HAP-1 (cell line): Measurements from ENCODE around the gene CYB5RL.

Source experiments
- DNase-seq, 2 experiments: peaks; one replicate each; pipeline ENCODE4 v3.0.0-alpha.2; 2016 to 2020; ENCODE audit warnings: low spot score in 2 of 2
- H3K27me3 ChIP-seq: fragments of 250-450 bp; sonication (Bioruptor Pico); 2 replicates; pipeline ENCODE4 v1.5.1; 2020; ENCODE audit warnings: low read depth, mild to moderate bottlenecking, moderate library complexity
- H3K36me3 ChIP-seq: fragments of 250-450 bp; sonication (Bioruptor Pico); replicated peaks from 2 replicates; pipeline ENCODE4 v1.5.1; 2020; ENCODE audit warnings: mild to moderate bottlenecking
- H3K4me1 ChIP-seq: fragments of 250-450 bp; sonication (Bioruptor Pico); 2 replicates; pipeline ENCODE4 v1.5.1; 2020; ENCODE audit warnings: mild to moderate bottlenecking
- H3K4me3 ChIP-seq: fragments of 250-450 bp; sonication (Bioruptor Pico); 2 replicates; pipeline ENCODE4 v1.5.1; 2020; ENCODE audit warnings: mild to moderate bottlenecking, moderate library complexity
- H3K9me3 ChIP-seq: fragments of 250-450 bp; sonication (Bioruptor Pico); 2 replicates; pipeline ENCODE4 v1.5.1; 2020; ENCODE audit warnings: mild to moderate bottlenecking, moderate library complexity
- in situ Hi-C: fragments of 300-500 bp; cut with MboI; formaldehyde crosslinking; loops from 3 replicates; pipeline ENCODE4 v1.14.3; 2020; ENCODE audit warnings: low sequenced_read_pairs, inconsistent platforms, mixed read lengths

Gene CYB5RL

DNA sequence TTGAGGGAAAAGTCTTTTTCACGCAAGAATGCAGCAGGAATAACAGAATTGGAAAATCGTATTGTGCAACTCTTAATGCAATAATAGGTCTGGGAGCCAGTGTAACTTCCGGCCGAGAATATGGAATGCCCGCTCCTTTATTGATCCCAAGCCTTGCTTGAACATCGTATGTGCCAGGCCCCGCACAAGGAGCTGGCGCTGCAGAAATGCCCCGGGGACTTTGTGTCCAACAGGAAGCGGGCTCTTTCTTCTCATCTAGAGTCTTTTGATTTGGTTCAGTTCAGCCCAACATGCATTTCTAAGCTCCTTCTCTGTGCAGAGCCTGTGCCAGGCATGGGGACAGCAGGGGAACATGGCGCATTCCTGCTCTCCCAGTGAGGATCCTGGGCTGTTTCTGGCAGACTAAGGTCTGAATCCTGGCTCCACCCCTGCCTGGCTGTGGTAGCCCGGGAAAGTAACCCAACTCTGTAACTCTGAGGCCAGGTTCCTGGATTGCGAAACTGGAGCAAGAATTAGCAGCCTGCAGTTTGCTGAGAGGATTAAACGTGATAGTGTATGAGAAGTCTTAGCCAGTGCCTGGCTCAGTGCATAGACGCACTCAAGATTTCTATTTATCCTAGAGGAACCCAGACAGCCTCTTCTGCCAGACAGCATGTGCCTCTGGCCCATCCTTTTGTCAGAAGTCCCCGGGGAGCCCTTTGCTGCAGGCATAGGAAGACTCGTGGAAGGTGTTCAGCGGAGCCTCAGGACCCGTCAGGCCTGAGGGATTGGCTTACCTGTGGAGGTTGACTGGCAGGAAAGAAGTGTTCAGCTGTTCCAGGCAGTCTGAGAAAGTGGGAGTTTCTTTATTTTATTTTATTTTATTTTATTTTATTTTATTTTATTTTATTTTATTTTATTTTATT, 46.0 kb downstream of the CYB5RL start:
- Histone ChIP-seq H3K4me1 (peaks cover 5% of the 10 kb centered on the region), H3K27me3 (no peaks in the 10 kb centered on the region), H3K36me3 (no peaks in the 10 kb centered on the region), H3K4me3 (no peak overlapping the region), H3K9me3 (no peaks in the 10 kb centered on the region)
- in situ Hi-C loops, result no loop called here
- peak; percentile 13 to 52 for DNase-seq

DNA sequence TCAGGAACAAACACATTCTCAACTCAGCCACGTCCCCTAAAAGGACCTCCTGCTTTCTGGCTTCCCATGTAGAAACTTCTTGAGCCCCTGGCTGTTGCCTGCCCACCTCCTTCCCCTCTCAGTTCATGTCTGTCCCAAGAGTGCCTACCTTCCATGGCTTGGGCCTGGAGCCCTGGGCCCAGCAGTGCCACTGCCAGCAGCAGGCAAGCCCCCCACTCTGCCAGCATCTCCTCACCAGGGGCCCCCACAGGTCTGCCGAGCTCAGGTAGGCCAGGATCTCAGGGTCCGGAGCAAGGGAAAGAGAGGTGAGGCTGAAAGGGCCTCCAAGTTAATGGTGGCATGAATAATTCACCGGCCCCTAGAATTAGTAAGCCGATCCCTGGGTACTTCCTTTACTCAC, 47.1 kb downstream of the CYB5RL start, which contains the start of gene CDCP2:
CDCP2 (minus strand) TSS at position 305 of the 400 bp plus-strand sequence; CDS start at position 227, 78 bp downstream.
- Histone ChIP-seq H3K36me3 (no peaks in the 10 kb centered on the region), H3K4me1 (peaks cover 5% of the 10 kb centered on the region), H3K4me3 (no peak within 1 kb of the TSS), H3K27me3 (no peaks in the 10 kb centered on the region), H3K9me3 (no peaks in the 10 kb centered on the region)
- in situ Hi-C loops, result no loop called here
- no peak for DNase-seq

DNA sequence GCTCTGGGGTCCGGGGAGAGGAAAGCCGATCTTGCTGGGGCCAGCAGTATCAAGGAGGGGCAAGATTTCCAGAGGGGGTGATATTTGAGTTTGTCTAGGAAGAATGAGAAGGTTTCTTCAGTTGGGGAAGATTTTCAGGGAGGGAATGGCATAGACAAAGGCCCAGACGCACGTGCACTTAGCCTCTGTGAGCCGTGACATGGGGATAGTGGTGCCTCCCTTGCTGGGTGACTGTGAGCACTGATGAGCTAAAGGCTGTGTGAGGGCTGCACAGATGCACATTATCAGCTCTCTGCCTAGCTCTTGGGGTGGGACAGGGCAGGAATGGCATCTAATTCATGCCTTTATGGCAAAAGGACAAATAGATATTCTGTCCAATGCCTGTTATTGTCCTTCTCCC, 48.8 kb downstream of the CYB5RL start:
- in situ Hi-C loops, result no loop called here
- Histone ChIP-seq H3K27me3 (no peaks in the 10 kb centered on the region), H3K36me3 (no peaks in the 10 kb centered on the region), H3K4me3 (no peak overlapping the region), H3K4me1 (peaks cover 5% of the 10 kb centered on the region), H3K9me3 (no peaks in the 10 kb centered on the region)
- DNase-seq, result no peak
